Right hindlimb (tissue), 1 donor: ENCODE measurements around the gene DNALI1.

Experiments
- DNase-seq: peaks from one replicate; pipeline ENCODE4 v3.0.0-alpha.2; 2018

DNALI1 gene

GRCh38 chr1:37605061-37605650, 48.4 kb downstream of the DNALI1 start:
- DNase-seq, result no peak

- no peak for DNase-seq
Observed at GRCh38 chr1:37605806-37606474, 49.2 kb downstream of the DNALI1 start.

GRCh38 chr1:37606481-37607263, 49.9 kb downstream of the DNALI1 start:
- DNase-seq, result no peak

GRCh38 chr1:37609002-37609401, 52.3 kb downstream of the DNALI1 start:
- DNase-seq, result no peak

GRCh38 chr1:37609994-37610393, 53.3 kb downstream of the DNALI1 start:
- no peak for DNase-seq

- no peak for DNase-seq
Observed at GRCh38 chr1:37612186-37612585, 55.4 kb downstream of the DNALI1 start.

- no peak for DNase-seq
Observed at GRCh38 chr1:37614105-37614504, 57.4 kb downstream of the DNALI1 start.

GRCh38 chr1:37616330-37616729, 59.6 kb downstream of the DNALI1 start:
- DNase-seq, result no peak
